DMS153 treated with DMSO at 0.1 percent for 48 hours (cell line): ENCODE results near the gene PTPN7.
"Not testable (repeated sequence)": the region's sequence is repeated elsewhere in the genome, so short reads cannot be mapped to it uniquely, and the experiment has no call there.

Experiments
- DNase-seq: peaks from one replicate; lab custom pipeline; 2025; ENCODE audit not compliant: unreplicated experiment; lab: John Stamatoyannopoulos, UW

Gene PTPN7

GRCh38 chr1:202154148-202154765, 6.1 kb downstream of the PTPN7 start:
- no peak for DNase-seq

- no peak for DNase-seq
These were observed 7.1 kb downstream of the PTPN7 start for GRCh38 chr1:202153284-202153683.

DNA sequence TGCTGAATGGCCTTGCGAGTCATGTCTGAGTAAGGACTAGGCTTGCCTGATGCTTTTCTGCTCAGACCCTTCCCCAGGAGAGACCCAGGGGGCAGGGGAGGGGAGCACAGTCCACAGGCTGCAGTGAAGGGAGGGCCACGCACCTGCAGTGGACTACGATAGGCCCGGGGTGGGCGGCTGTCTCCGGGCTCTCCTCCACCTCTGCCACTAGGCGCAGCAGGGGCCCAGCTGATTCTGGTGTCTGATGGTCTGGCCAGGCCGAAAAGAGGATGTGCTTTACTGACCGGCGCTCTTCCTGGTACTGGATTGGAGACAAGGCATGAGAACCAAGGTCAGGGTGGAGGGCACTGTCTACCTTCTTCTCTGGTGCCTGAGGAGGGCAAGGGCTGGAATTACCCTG, 8.0 kb downstream of the PTPN7 start:
- DNase-seq, result no peak

DNA sequence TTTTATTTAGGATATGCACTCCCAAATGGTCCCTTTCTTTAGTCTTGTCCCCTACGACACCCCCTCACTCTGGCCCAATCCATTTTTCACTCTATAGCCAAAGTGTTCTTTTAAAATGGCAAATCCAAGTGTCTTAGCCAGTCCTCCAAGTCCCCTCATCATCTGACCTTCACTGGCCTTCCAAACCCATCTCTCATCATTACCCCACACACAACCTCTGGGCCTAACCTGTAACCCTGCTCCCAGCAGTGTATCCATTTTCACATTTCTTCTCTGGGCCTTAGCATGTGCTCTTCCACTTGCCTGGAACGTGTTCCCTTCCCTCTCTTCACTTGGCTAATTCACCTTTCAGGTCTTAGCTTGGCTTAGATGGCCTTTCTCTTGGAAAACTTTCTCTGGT, 9.4 kb downstream of the PTPN7 start:
- DNase-seq, result no peak

DNA sequence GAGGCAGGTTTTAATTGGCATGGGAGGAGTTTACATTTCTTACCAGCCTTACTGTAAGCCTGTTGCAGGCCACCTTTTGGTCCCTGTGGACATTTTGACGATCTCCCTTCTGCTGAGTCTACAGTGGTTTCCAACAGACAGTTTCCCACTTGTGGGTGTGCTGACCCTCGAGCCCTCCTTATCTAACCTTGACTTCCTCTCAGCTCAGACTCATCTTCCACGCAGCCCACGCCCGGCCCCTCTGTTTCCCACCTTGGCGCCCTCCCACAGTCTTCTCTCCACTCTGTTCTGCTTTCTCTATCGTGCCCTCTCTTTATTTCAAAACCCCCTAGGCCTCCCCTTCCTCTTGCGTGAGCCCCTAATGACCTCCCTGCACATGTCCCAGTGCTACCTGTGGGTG, 9.8 kb downstream of the PTPN7 start:
- DNase-seq, result no peak

GRCh38 chr1:202150187-202150586, 10.2 kb downstream of the PTPN7 start:
- no peak for DNase-seq

- no peak for DNase-seq
These were observed 10.8 kb downstream of the PTPN7 start for GRCh38 chr1:202149566-202149965.

GRCh38 chr1:202148391-202148790, 12.0 kb downstream of the PTPN7 start:
- no peak for DNase-seq

GRCh38 chr1:202146993-202147392, 13.4 kb downstream of the PTPN7 start:
- no peak for DNase-seq

- DNase-seq, result no peak
These were observed 14.1 kb downstream of the PTPN7 start for GRCh38 chr1:202146279-202146678.

DNA sequence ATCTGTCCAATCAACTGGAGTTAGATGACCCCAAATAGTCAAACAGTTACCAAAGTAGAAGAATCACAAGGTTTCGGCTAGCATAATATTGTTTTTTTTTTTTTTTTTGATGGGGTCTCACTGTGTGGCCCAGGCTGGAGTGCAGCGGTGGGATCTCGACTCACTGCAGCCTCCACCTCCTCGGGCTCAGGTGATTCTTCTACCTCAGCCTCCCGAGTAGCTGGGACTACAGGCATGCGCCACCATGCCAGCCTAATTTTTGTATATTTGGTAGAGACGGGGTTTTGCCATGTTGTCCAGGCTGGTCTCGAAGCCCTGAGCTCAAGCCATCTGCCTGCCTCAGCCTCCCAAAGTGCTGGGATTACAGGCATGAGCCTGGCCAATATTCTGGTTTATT, 14.7 kb downstream of the PTPN7 start:
- not testable (repeated sequence) for DNase-seq

- no peak for DNase-seq
These were observed 15.2 kb downstream of the PTPN7 start for GRCh38 chr1:202145068-202145743.

GRCh38 chr1:202144402-202145067, 15.9 kb downstream of the PTPN7 start, which contains the start of gene ARL8A:
Gene ARL8A (minus strand): TSS chr1:202144737. CDS start chr1:202144572, 165 bp downstream.
- peak; percentile 57 for DNase-seq

DNA sequence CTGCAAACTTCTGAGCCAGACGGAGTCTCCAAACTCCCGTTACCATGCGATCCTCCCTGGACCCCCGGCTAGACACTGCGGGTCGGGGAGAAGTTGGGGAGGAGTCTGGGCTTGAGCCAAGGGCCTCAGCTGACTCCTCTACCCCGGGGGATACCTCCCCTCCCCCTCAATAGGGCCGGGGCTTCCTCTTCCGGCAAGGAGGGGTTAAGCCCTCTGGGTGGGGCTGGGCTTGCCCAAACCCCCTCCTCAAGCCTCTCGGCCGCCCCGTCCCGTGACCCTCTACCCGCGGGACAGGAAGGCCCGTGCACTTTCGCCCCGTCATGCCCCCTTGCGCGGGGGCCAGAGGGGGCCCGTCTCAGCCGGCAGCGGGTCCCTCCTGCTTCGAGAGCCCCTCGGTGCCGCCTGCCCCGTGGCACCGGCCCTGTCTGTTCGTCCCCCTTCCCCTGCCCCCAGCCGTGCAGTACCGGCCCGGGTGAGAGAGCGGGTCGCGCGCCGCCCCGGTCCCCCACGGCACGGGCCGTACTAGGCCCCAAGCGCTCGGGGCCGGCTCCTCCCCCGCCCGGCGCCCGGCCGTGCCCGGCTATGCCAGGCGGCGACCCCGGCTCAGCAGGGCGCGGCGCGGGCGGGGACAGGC, 16.5 kb downstream of the PTPN7 start:
- no peak for DNase-seq

DNA sequence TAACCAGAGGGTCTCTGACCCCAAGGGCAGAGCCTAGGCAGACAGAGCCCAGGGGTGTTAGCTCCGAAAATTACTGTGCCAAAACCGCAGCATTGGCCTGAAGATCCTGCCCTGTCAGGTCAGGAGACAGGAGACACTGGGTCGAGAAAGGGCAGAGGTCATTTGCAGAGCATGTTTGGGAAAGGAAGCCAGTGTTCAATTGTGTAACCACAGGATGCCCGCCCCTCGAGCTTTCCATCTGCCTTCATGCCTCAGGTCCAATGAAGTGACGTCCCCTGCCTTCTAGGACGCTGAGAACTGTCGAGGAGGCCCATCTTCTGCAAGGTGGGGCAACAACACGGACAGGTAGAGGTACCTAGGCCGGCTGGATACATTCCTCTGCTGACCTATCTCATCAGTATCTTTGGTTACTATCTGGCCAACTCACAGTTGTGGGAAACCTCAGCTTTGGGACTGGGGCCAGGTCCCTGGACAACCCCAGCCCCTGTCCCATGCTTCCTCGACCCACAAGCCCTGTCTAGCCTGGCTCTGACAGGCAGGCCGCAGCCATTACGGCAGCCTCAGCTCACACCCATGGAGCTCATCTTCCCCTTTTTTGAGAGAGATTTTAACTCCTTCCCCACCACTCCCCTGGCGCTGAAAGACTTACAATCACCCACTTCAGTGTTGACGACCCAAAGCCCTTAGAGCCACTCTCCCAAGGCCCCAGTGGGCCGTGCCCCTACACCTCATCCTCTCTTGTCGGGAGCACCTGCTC, 17.2 kb downstream of the PTPN7 start:
- no peak for DNase-seq

DNA sequence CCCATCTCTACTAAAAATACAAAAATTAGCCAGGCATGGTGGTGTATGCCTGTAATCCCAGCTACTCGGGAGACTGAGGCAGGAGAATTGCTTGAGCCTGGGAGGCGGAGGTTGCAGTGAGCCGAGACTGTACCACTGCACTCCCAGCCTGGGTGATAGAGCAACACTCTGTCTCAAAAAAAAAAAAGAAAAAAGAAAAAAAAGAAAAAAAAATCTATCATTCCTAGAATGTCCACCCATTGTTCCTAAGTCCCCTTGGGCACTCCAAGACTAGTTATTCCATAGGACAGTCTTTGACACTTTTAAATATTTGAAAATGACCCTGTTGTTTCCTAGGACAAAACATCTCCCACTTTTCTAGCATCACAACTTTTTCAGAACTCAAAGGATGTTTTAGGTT, 18.9 kb downstream of the PTPN7 start:
- not testable (repeated sequence) for DNase-seq

- DNase-seq, result no peak
These were observed 19.6 kb downstream of the PTPN7 start for GRCh38 chr1:202140833-202141232.

GRCh38 chr1:202135221-202135721, 25.1 kb downstream of the PTPN7 start:
- DNase-seq, result peak; percentile 85

DNA sequence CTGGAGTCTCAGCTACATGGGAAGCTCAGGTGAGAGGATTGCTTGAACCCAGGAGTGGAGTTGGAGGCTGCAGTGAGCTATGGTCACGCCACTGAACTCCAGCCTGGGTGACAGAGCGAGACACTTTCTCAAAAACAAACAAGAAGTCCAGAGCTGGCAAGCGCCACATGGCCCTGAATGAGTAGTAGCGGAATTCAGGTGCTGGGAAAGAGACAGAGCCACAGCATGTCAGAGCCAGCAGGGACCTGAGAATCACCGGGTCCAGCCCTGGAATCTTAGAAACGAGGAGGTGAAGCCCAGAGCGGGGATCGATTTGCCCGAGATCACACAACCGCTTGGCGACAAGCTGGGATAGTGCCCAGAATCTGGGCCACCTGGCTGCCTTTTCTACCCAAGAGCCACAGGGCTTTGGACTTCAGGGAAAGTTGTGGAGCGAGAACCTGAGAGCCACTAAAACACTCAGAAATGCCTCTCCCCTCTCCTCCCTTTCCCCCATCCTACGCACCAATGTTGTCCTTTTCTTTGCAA, 25.7 kb downstream of the PTPN7 start:
- DNase-seq, result no peak

- no peak for DNase-seq
These were observed 26.4 kb downstream of the PTPN7 start for GRCh38 chr1:202133989-202134388.

DNA sequence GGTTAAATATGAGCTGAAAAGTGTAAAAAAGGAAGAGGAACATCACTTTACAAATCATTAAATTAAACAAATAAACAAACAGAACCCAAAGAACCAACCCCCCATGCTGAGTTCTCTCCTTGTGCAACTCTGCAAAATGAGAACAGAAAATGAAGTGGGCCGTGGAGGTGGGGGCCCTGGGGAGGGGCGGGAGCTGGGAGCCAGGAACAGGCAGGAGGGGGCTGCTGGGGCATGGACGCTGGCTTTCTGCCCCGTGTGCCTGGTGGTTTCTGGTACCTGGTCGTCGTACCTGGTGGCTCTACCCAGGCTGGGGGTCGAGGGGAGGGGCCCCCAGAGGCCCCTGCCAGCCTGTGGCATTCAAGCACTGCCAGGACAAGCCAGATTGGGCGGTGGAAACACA, 26.9 kb downstream of the PTPN7 start:
- no peak for DNase-seq
